VCaP (cell line): ENCODE results near the gene ZFP14.
A peak's percentile ranks its signal among the peaks of the same experiment; 100 is the strongest.

Experiments
- H3K27ac ChIP-seq: fragments of 450-650 bp; 2 replicates; pipeline ENCODE4 v1.5.1; 2017
- CTCF ChIP-seq: fragments of 450-650 bp; conservative IDR thresholded peaks from 2 replicates; pipeline ENCODE4 v1.5.1; 2017; ENCODE audit warnings: mild to moderate bottlenecking, moderate library complexity

ZFP14 gene

GRCh38 chr19:36378625-36379509 lies at the start of gene ZFP14:
ZFP14 (minus strand) TSS chr19:36379201; CDS start chr19:36367892, 11,309 bp downstream.
- peak within 1 kb of the TSS; percentile 83 for H3K27ac ChIP-seq
- TF ChIP-seq CTCF = peak; percentile 40; the same call in 1 of the 2 replicates

DNA sequence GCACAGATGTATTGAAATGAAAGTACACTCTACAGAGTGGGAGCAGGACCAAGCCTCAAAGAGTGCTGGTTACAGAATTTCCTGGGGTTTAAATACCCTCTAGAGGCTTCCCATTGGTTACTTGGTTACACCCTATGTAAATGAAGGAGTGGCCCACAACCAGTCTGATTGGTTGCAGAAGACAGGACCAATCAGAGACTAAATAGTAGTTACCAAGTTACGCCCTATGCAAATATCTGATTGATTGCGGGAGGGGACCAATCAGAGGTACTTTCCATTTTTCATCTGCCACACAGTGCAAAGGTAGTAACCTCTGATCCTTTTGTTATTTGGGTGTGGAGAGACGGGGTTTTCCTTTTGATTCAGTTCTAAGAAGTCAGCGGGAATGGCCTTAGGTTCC lies 44.9 kb upstream of the ZFP14 start:
- H3K27ac ChIP-seq = no peak overlapping the region
- TF ChIP-seq CTCF = no peak

GRCh38 chr19:36421749-36422481 lies 42.9 kb upstream of the ZFP14 start:
- TF ChIP-seq CTCF = no peak
- H3K27ac ChIP-seq = no peak overlapping the region

DNA sequence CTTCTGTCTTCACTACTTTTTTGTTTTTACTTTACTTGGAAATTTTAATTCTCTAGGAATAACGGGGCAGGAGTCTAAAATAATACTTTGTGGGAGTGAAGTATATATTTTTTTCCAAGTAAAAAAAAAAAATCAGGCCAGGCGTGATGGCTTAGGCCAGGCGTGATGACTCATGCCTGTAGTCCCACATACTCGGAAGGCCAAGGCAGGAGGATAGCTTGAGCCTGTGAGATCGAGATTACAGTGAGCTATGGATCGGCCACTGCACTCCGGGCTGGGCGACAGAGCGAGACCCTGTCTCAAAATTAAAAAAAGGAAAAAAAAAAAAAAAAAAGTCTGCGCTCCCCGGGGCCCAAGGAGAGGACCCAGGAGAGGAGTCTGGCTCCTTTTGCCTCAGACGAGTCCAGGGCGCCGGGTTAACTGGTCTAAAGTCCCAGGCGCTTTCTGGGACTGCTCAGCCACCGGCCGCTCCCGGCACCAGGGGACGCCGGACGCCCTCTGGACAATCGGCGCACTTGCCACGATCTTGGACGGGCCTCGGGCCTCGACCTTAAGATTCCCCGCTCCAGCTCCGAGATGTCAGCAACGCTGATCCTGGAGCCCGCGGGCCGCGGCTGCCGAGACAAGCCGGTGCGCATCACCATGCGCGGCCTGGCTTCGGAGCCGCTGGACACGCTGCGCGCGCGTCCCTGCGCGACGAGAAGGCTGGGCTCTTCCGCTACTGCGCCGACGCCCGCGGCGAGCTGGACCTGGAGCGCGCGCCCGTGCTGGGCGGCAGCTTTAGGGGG lies 42.2 kb upstream of the ZFP14 start:
- H3K27ac ChIP-seq = no peak overlapping the region

GRCh38 chr19:36418287-36419001 lies 39.4 kb upstream of the ZFP14 start, which contains the start of gene ZFP82:
ZFP82 (minus strand) TSS chr19:36418644; CDS start chr19:36409789, 8,855 bp downstream.
- H3K27ac ChIP-seq = peak within 1 kb of the TSS; percentile 97
- TF ChIP-seq CTCF = no peak

More for the DNA sequence above, 42.2 kb upstream of the ZFP14 start:
- TF ChIP-seq CTCF = 0 out of 2 replicates have a peak, but pooled peaks have one; percentile 6

- H3K27ac ChIP-seq = peak overlapping the region; percentile 97
- no peak for TF ChIP-seq CTCF
Observed at GRCh38 chr19:36417752-36418286, 38.8 kb upstream of the ZFP14 start.
